HTR-8/SVneo (cell line): Measurements from ENCODE around the gene ARHGAP35.
"Not testable (repeated sequence)": the region's sequence is repeated elsewhere in the genome, so short reads cannot be mapped to it uniquely, and the experiment has no call there.

Source experiments
- DNase-seq: peaks from one replicate; pipeline ENCODE4 v3.0.0; 2011; ENCODE audit warnings: low spot score, mixed read lengths; ENCODE audit not compliant: insufficient read length
- FAIRE-seq: peaks from 2 replicates; lab custom pipeline; 2011; peaks lifted over from hg19 to GRCh38; lab: Jason Lieb, UNC

ARHGAP35 gene

GRCh38 chr19:46860846-46861690 lies at the start of gene ARHGAP35:
TSS of gene ARHGAP35 (plus strand) at chr19:46860997. CDS start at chr19:46918676, 57,679 bp downstream.
- no peak for DNase-seq
- FAIRE-seq: no peak

- DNase-seq: no peak
- no peak for FAIRE-seq
Measured at GRCh38 chr19:46812977-46813838, 47.6 kb upstream of the ARHGAP35 start.

GRCh38 chr19:46813839-46814358 lies 46.9 kb upstream of the ARHGAP35 start:
- DNase-seq: no peak
- no peak for FAIRE-seq

- DNase-seq: no peak
- FAIRE-seq: no peak
Measured at GRCh38 chr19:46815833-46816627, 44.8 kb upstream of the ARHGAP35 start.

- FAIRE-seq (no peak), DNase-seq (no peak)
Measured at GRCh38 chr19:46818812-46819211, 42.0 kb upstream of the ARHGAP35 start.

- no peak for DNase-seq
- no peak for FAIRE-seq
Measured at GRCh38 chr19:46821512-46822409, 39.0 kb upstream of the ARHGAP35 start.

- not testable (repeated sequence) for FAIRE-seq, DNase-seq
Measured at GRCh38 chr19:46822410-46822787, 38.4 kb upstream of the ARHGAP35 start.

GRCh38 chr19:46823049-46823448 lies 37.7 kb upstream of the ARHGAP35 start:
- DNase-seq (no peak), FAIRE-seq (no peak)

GRCh38 chr19:46824890-46825730 lies 35.7 kb upstream of the ARHGAP35 start:
- FAIRE-seq: no peak
- no peak for DNase-seq

GRCh38 chr19:46825731-46826055 lies 35.1 kb upstream of the ARHGAP35 start:
- no peak for FAIRE-seq
- DNase-seq: no peak

- no peak for DNase-seq
Measured at GRCh38 chr19:46828484-46828883, 32.3 kb upstream of the ARHGAP35 start.

GRCh38 chr19:46830864-46831263 lies 29.9 kb upstream of the ARHGAP35 start:
- DNase-seq (no peak), FAIRE-seq (no peak)

More at GRCh38 chr19:46828484-46828883, 32.3 kb upstream of the ARHGAP35 start:
- no peak for FAIRE-seq

- FAIRE-seq (no peak), DNase-seq (no peak)
Measured at GRCh38 chr19:46834121-46834520, 26.7 kb upstream of the ARHGAP35 start.

- FAIRE-seq: no peak
- DNase-seq: no peak
Measured at GRCh38 chr19:46834984-46835383, 25.8 kb upstream of the ARHGAP35 start.

GRCh38 chr19:46838160-46838559 lies 22.6 kb upstream of the ARHGAP35 start:
- FAIRE-seq: no peak
- no peak for DNase-seq

- FAIRE-seq: no peak
- no peak for DNase-seq
Measured at GRCh38 chr19:46839752-46840497, 20.9 kb upstream of the ARHGAP35 start.

- DNase-seq (no peak), FAIRE-seq (no peak)
Measured at GRCh38 chr19:46840498-46840942, 20.3 kb upstream of the ARHGAP35 start.
